ENCODE data around the gene IFNAR2.

Gene IFNAR2

GRCh38 chr21:33199516-33200217 lies 30.1 kb upstream of the IFNAR2 start (continued):
- no peak for TF ChIP-seq ZNF37A (tag by site-specific recombination; IDR thresholded peaks at IDR 0.05)
- TF ChIP-seq ZSCAN16 (tag by site-specific recombination; IDR thresholded peaks at IDR 0.05), result no peak
- TF ChIP-seq TCF7L2 (IDR thresholded peaks at IDR 0.05; ENCODE audit: borderline replicate concordance, low read depth, low read length), result peak; percentile 25; the same call in 1 of the 2 replicates
- TF ChIP-seq ZNF266 (tag by site-specific recombination; IDR thresholded peaks at IDR 0.05; ENCODE audit: low read depth), result peak; percentile 10; the same call in 1 of the 2 replicates
- no peak for TF ChIP-seq OVOL3 (tag by site-specific recombination; IDR thresholded peaks at IDR 0.05)
- no peak for TF ChIP-seq MYNN (tag by site-specific recombination; IDR thresholded peaks at IDR 0.05; ENCODE audit: borderline replicate concordance)
- no peak for TF ChIP-seq MEIS1 (CRISPR knock-in tag; IDR thresholded peaks at IDR 0.05; ENCODE audit: borderline replicate concordance)
- TF ChIP-seq PRDM4 (tag by site-specific recombination; IDR thresholded peaks at IDR 0.05), result no peak
- no peak for TF ChIP-seq ZNF311 (tag by site-specific recombination; IDR thresholded peaks at IDR 0.05; ENCODE audit: borderline replicate concordance)
- TF ChIP-seq BCL11A (tag by site-specific recombination; IDR thresholded peaks at IDR 0.05; ENCODE audit: low read depth), result no peak
- TF ChIP-seq ZNF140 (tag by site-specific recombination; IDR thresholded peaks at IDR 0.05), result no peak
- TF ChIP-seq ZNF362 (tag by site-specific recombination; IDR thresholded peaks at IDR 0.05), result no peak
- TF ChIP-seq ZNF175 (tag by site-specific recombination; IDR thresholded peaks at IDR 0.05), result no peak

DNA sequence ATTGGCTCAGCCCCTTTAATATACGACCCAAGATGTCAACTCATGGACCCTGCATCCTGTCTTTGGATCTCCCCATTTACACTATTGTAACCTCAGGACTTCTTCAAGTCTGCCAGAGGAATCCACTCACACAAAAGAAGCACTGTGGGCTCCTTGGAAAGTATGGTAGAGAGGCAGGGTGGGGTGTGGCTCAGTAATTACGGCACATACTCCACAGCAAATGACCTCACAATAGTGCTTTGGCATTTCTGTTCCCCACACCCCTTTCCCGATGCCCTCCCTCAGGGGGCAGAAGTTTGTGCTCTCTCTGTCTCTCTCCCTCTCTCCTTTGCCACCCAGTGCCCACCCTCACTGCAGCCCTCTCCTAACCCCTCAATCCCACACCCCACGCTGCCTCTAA lies 27.8 kb upstream of the IFNAR2 start:
- Histone ChIP-seq H3K9me3 (ENCODE audit: control insufficient read depth, insufficient read depth, low read depth, low read length) (no peaks in the 10 kb centered on the region), H3K4me1 (ENCODE audit: control insufficient read depth, insufficient read depth, low read length) (no peaks in the 10 kb centered on the region), H3K27ac (ENCODE audit: extremely low read depth, low read depth, low read length) (no peak overlapping the region), H3K4me3 (ENCODE audit: low read depth, low read length) (no peak overlapping the region), H3K36me3 (ENCODE audit: control insufficient read depth in 2 of 2, insufficient read depth in 1 of 2, low read length in 2 of 2) (no peaks in the 10 kb centered on the region)
- ChIA-PET CTCF (interaction anchor here (0.5 to 2.8 kb wide), 4 partner anchors 159 to 720 kb away, joined by 3 to 10 read pairs (median 5); no protein-coding TSS in a partner anchor), POLR2A (no interaction called here)
- no peak for TF ChIP-seq ZNF555 (tag by site-specific recombination; conservative IDR thresholded peaks at IDR 0.05)
- TF ChIP-seq ZNF416 (tag by site-specific recombination; IDR thresholded peaks at IDR 0.05), result no peak
- no peak for TF ChIP-seq ZBTB17 (tag by site-specific recombination; IDR thresholded peaks at IDR 0.05)
- TF ChIP-seq ZNF214 (tag by site-specific recombination; IDR thresholded peaks at IDR 0.05; ENCODE audit: borderline replicate concordance), result no peak
- no peak for TF ChIP-seq ZBTB8A (tag by site-specific recombination; IDR thresholded peaks at IDR 0.05)
- TF ChIP-seq ZNF404 (tag by site-specific recombination; IDR thresholded peaks at IDR 0.05), result no peak
- TF ChIP-seq ZNF629 (tag by site-specific recombination; IDR thresholded peaks at IDR 0.05), result 0 out of 2 replicates have a peak, but pooled peaks have one; percentile 5
- no peak for TF ChIP-seq YY1 (tag by site-specific recombination; IDR thresholded peaks at IDR 0.05)
- TF ChIP-seq KLF1 (tag by site-specific recombination; IDR thresholded peaks at IDR 0.05), result peak; percentile 47; the same call in 1 of the 2 replicates
- TF ChIP-seq, protein P1, sequence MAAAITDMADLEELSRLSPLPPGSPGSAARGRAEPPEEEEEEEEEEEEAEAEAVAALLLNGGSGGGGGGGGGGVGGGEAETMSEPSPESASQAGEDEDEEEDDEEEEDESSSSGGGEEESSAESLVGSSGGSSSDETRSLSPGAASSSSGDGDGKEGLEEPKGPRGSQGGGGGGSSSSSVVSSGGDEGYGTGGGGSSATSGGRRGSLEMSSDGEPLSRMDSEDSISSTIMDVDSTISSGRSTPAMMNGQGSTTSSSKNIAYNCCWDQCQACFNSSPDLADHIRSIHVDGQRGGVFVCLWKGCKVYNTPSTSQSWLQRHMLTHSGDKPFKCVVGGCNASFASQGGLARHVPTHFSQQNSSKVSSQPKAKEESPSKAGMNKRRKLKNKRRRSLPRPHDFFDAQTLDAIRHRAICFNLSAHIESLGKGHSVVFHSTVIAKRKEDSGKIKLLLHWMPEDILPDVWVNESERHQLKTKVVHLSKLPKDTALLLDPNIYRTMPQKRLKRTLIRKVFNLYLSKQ (tag by site-specific recombination; IDR thresholded peaks at IDR 0.05; ENCODE audit: borderline replicate concordance), result no peak
- TF ChIP-seq ZNF19 (tag by site-specific recombination; IDR thresholded peaks at IDR 0.05; ENCODE audit: low read depth), result no peak
